ENCODE results near the gene BLCAP.
A peak's percentile ranks its signal among the peaks of the same experiment; 100 is the strongest.
"Not testable (repeated sequence)": the region's sequence is repeated elsewhere in the genome, so short reads cannot be mapped to it uniquely, and the experiment has no call there.

Gene BLCAP, protein sequence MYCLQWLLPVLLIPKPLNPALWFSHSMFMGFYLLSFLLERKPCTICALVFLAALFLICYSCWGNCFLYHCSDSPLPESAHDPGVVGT

DNA sequence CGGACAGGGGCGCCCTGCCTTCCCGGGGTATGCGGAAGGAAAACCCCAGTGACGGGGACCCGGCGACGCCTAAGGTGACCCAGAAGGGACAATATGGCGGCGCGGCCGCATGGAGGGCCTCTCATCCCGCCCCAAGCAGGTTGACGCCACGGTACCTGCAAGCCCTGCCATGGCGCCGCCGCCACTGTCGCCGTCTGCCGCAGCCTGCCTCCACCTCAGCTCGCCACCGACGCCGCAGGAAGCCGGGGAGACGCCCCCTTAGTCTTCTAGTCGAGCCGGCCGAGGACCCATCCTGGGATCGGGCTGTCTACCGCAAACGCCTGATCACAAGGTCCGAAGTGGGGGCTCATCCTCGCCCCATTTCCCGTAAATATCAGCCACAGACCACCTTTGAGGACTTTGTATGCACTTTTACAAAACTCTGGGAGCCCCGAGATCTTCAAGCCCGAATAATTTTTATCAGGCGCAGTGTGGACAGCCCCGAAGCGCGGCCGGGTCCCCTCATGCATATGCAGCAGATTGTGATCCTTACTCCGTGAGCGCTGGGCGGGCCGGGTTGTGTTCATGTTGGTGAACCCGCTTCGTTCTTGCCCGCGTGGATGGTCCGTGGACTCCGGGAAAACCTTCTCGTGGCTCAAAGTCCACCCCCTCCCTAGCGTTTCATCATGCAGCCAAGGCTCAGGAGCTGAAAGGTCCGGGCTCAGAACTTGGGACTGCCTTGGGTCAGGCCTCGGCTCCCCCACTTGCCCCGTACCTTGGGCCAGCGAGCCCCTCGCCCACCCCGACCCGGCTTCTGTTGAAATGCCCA lies at the start of gene BLCAP:
BLCAP (minus strand) TSS at position 239 of the 808 bp plus-strand sequence. CDS start 8,702 bp downstream, outside the sequence.
- peak; percentile 89 for DNase-seq

- DNase-seq = not testable (repeated sequence)
Measured at GRCh38 chr20:37577436-37577835, 49.8 kb upstream of the BLCAP start.

- no peak for DNase-seq
Measured at GRCh38 chr20:37576911-37577310, 49.2 kb upstream of the BLCAP start.

- DNase-seq = no peak
Measured at GRCh38 chr20:37575884-37576283, 48.2 kb upstream of the BLCAP start.

GRCh38 chr20:37574199-37574890 lies 46.7 kb upstream of the BLCAP start:
- no peak for DNase-seq

DNA sequence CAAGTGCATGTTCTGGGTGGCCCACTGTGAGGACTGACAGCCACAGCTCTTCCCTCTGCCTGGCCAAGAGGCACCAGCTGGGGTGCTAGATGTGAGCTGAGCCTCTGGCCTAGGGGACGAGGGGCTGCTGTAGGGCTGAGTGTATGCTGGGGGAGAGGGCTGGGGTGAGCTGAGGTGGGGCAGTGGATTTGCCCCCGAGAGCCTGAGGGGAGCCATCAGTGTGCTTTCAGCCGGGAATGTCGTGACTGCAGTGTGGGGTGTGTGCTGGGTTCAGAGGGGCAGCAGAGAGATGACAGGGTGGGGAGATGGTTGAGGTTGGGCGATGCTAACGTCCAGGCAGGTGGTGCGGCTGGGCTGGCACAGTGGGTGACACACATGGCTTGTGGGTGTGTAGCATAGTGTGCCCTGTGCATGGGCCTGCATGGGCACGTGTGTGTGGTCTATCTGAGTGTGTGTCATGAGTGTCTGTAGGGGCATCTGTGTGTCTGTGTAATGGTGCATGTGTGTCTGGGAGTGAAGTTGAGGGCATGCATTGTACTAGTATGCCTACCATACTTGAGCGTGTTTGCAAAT lies 46.0 kb upstream of the BLCAP start:
- DNase-seq = no peak

- DNase-seq = no peak
Measured at GRCh38 chr20:37571033-37571432, 43.4 kb upstream of the BLCAP start.

GRCh38 chr20:37570419-37570818 lies 42.7 kb upstream of the BLCAP start:
- no peak for DNase-seq

- peak; percentile 66 for DNase-seq
Measured at GRCh38 chr20:37567671-37568588, 40.3 kb upstream of the BLCAP start.

DNA sequence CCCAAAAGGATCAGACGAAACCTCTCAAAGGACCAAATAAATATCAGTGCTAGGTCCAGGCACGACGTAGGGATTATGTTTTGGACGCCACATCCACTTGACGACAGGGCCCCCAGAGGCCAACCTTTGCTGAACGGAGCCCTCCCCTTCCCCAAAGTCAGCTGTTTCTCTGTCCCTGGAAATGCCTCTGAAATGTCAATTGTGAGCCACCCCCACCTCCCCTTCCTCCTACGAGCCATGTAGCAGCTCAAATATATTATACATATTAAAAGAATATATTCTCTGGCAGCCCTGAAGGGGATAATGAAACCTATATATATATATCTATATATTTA lies 39.6 kb upstream of the BLCAP start:
- DNase-seq = peak; percentile 42

DNA sequence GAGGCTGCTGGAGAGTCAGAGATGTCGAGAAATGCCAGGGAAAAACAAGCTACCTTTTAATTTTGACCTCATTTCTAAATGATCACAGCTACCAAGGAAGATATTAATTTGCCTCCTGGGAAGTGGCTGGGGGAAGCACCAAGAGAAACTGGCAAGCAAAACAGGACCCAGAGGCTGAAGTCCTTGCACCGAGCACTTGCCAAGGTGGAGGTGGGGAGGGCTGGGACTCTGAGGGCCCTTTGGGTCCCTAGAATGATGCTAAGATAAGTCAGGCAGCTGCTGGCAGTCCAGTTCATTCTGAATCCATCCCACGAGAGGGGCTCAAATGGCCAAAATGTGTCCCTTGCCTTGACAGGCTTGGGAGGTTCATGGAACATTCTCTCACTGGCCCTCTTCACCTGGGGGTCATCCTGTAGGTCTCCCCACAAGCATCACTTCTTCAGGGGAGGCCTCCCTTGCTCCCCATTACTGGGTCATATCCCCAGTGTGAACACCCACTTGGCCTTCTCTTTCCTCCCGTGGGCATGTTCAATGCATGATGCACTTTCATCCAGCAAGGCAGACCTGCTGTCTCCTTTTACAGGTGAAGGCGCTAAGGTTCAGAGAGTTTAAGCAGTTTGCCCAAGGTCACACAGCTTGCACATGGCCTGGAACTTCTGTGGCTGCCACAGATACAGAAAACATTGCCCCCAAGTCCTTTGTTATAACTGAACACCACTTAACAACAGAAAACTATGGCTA lies 39.1 kb upstream of the BLCAP start:
- no peak for DNase-seq

DNA sequence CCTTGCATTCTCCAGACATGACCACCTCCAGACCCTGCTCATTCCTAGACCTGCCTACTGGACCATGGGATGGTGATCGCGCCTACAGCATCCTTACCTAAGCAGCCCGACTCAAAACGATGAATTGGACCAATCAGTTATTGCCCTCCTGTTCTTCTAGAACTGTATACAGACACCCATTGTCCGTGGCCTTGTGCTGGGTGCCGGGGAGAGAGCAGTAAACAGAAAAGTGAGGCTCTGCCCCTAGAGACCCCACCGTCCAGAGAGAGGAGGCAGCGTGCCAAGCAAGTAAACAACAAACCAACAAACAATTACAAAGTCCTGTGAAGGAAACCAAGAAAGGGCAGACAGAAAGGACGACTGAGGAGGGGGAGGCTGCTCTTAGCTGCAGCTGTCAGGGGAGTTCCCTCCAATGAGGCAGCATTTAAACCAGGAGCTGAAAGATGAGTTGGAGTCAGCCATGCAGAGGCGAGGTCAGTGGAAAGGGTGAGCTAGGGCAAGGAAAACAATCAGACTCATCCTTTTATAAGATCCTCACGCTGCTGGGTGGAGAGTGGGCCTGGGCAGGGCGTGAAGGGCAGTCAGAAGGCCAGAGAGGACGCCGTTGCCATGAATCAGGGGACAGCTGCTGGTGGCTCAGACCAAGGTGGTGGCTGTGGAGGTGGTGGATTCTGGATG lies 37.6 kb upstream of the BLCAP start:
- peak; percentile 57 for DNase-seq

GRCh38 chr20:37564388-37565133 lies 36.9 kb upstream of the BLCAP start:
- peak; percentile 58 for DNase-seq

DNA sequence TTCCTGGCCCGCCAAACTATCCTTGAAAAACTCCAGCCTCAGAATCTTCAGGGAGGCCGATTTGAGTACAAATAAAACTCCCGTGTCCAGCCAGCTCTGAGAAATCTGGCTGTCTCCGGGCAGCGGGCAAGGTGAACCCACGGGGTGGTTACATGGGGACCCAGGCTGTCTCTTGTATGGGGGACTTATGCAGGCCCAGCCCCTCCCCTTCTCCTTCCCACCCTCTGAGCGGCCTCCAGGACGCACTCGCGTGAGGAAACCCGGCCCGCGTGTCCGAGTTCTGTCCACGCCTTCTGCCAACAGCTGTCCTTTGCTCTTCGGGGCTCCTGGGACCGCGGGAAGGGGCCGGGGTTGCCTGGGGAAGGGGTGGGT lies 36.3 kb upstream of the BLCAP start:
- DNase-seq = no peak

- no peak for DNase-seq
Measured at GRCh38 chr20:37562695-37563480, 35.2 kb upstream of the BLCAP start.

DNA sequence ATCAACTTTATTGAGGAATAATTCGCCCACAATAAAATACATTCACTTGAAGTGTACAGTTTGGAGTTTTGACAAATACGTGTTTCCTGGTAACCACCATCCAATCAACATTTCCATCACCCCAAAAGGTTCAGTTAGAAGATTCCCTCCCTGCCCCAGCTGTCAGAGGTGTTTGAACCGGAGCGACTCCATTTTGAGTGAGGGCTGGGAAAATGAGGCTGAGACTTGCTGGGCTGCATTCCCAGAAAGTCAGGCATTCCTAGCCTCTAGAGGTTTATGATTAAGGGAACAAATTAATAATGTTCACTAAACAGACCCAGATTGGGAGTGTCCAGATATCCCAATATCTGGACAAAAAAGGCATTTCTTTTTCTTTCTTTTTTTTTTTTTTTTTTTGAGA lies 33.0 kb upstream of the BLCAP start:
- DNase-seq = no peak

DNA sequence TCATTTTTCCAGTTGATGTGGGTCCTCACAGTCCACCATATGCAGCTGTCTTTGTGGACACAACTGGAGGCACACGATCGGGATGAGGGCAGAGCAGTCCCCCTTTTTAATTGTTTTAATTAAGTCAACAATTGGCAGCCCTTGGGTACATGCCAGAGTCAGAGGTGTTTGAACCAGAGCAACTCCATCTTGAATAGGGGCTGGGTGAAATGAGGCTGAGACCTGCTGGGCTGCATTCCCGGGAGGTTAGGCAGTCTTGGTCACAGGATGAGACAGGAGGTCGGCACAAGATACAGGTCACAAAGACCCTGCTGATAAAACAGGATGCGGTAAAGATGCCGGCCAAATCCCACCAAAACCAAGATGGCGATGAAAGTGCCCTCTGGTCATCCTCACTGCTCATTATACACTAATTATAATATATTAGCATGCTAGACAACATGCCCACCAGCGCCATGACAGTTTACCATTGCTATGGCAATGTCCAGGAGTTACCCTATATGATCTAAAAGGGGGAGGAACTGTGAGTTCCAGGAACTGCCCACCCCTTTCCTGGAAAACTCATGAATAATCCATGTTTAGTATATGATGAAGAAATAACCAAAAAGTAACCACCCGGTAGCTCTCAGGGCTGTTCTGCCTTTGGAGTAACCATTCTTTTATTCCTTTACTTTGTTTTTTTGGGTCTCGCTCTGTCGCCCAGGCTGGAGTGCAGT lies 31.8 kb upstream of the BLCAP start:
- no peak for DNase-seq

GRCh38 chr20:37558779-37559178 lies 31.1 kb upstream of the BLCAP start:
- no peak for DNase-seq

DNA sequence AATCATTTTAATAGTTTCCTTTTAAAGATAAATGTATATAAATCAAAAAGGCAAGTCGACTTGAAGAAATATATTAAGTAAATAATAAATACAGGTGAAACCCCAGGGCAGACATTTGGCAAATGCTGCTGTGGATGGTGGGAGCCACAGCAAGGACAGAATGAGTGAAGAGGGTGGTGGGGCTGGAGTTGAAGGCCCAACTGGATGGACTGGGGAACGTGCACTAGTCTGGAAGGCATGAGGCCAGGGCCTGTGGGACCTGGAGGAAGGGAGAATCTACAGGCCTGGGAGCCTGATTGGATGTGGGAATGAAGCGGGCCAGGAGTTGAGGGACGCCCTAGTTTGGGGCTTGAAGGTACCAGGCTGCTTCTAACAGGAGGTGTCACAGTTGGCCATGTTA lies 30.6 kb upstream of the BLCAP start:
- no peak for DNase-seq
